ENCODE measurements around the gene PATL1. TPM values are rescaled to one million over a fixed set of nuclear protein-coding genes. Genes with fewer than 3 reads are reported as not detected.

Gene PATL1
- total RNA-seq, 1 donor = 19.1 TPM

DNA sequence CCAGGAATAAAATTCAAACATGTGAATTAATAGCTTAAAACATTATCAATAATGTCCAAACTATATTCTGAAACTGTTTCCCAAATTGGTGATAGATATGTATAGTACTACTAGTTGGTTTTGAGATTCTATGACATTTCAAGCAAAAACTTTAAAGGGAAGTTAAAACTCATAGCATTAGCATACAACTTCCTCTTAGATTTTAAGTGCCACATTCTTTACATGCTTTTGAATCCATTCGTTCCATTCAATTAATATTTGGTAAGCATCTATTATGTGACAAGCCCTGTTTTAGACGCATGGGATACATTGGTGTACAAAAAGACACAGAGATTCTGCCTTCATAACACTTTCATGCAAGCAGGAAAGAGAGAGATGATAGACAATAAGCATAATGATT lies 8.9 kb downstream of the PATL1 start:
- TF ChIP-seq, protein P1, sequence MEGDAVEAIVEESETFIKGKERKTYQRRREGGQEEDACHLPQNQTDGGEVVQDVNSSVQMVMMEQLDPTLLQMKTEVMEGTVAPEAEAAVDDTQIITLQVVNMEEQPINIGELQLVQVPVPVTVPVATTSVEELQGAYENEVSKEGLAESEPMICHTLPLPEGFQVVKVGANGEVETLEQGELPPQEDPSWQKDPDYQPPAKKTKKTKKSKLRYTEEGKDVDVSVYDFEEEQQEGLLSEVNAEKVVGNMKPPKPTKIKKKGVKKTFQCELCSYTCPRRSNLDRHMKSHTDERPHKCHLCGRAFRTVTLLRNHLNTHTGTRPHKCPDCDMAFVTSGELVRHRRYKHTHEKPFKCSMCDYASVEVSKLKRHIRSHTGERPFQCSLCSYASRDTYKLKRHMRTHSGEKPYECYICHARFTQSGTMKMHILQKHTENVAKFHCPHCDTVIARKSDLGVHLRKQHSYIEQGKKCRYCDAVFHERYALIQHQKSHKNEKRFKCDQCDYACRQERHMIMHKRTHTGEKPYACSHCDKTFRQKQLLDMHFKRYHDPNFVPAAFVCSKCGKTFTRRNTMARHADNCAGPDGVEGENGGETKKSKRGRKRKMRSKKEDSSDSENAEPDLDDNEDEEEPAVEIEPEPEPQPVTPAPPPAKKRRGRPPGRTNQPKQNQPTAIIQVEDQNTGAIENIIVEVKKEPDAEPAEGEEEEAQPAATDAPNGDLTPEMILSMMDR (IDR thresholded peaks at IDR 0.05; ENCODE audit: insufficient read depth, low read length) = no peak
- no peak for DNase-seq (ENCODE audit: low read depth)

GRCh38 chr11:59658036-59658435 lies 10.8 kb downstream of the PATL1 start:
- no peak overlapping the region for H3K4me3 ChIP-seq (ENCODE audit: low read depth, low read length)
- DNase-seq (ENCODE audit: low read depth) = no peak
- TF ChIP-seq, protein P1 (IDR thresholded peaks at IDR 0.05; ENCODE audit: insufficient read depth, low read length) = no peak

More for the DNA sequence above, 8.9 kb downstream of the PATL1 start:
- H3K4me3 ChIP-seq (ENCODE audit: low read depth, low read length) = no peak overlapping the region

- TF ChIP-seq, protein P1 (IDR thresholded peaks at IDR 0.05; ENCODE audit: insufficient read depth, low read length) = no peak
- DNase-seq (ENCODE audit: low read depth) = no peak
- H3K4me3 ChIP-seq (ENCODE audit: low read depth, low read length) = no peak overlapping the region
Measured at GRCh38 chr11:59654893-59655292, 13.9 kb downstream of the PATL1 start.

DNA sequence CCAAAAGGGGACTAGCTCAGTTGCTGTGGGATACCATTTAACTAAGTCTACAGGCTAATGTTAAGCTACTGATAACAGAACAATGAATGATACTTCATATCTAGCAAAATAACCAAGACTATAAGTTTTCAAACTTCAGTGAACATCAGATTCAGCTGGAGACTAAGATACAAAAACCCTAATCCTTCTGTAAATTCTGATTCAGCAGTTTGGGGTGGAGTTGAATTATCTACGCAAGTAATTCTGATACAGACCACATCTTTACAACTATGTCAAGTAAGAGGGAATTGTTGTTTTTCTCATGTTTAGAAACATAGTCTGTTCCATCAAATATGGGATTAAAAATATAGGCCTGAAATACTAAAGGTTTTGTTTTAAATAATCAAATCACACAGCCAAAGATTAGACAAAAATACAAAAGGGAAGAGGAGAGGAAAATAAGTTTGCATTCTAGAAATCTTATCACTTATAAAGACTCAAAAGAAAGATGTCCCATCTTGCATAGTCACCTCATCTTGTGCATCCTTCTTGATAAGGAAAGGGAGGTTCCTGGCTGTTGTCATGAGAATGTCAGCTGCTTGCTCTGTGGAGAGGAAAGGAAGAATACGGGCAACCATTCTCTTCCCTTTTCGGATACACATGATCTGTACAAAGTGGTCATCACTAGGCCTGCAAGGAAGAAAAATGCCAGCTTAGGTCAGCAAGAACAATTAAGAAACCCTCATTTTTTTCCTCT lies 21.4 kb downstream of the PATL1 start:
- TF ChIP-seq, protein P1 (IDR thresholded peaks at IDR 0.05; ENCODE audit: insufficient read depth, low read length) = no peak
- no peak for DNase-seq (ENCODE audit: low read depth)
- no peak overlapping the region for H3K4me3 ChIP-seq (ENCODE audit: low read depth, low read length)

DNA sequence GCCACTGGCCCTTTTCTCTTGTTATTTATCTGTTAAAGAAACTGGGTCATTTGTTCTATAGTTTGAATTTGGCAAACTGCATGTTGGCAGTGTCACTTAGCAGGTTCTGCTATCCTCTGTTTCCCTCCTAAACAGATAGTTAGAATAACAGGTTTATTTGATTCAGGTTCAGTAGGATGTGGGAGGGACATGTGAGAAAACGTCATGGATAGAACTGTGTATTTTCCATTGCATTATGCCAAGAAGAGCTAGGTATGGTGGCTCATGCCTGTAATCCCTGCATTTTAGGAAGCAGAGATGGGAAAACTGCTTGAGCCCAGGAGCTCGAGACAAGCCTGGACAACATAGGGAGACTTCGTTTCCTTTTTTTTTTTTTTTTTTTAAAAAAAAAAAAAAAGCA lies 24.3 kb downstream of the PATL1 start:
- DNase-seq (ENCODE audit: low read depth) = no peak
- TF ChIP-seq, protein P1 (IDR thresholded peaks at IDR 0.05; ENCODE audit: insufficient read depth, low read length) = no peak
- no peak overlapping the region for H3K4me3 ChIP-seq (ENCODE audit: low read depth, low read length)

DNA sequence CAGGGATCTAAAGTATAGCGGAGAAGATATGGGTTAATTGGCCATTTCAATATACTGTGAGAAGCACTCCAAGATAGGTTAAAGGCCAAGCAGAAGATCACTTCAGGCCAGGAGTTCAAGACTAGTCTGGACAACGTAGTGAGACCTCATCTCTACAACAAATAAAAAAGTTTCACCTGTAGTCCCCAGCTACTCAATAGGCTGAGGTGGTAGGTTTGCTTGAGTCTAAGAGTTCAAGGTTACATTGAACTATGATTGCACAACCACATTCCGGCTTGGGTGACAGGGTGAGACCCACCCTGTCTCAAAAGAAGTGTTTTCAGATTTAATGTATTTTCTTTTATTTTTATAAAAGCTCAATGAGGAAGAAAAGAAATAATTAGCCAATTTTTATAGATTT lies 25.4 kb downstream of the PATL1 start:
- no peak overlapping the region for H3K4me3 ChIP-seq (ENCODE audit: low read depth, low read length)
- TF ChIP-seq, protein P1 (IDR thresholded peaks at IDR 0.05; ENCODE audit: insufficient read depth, low read length) = no peak
- DNase-seq (ENCODE audit: low read depth) = no peak

DNA sequence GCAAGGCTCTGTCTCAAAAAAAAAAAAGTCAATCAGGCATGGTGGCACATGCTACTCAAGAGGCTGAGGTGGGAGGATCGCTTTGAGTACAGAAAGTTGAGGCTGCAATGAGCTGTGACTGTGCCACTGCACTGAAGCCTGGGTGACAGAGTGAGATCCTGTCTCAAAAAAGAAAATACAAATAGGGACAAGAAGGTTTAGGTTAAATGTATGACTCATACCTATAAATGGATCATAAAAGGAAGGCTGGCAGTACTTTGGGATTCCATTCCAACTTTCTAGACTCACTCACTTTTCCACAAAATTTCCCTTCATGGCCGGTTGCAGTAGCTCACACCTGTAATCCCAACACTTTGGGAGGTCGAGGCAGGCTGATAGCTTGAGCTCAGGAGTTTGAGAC lies 27.7 kb downstream of the PATL1 start:
- TF ChIP-seq, protein P1 (IDR thresholded peaks at IDR 0.05; ENCODE audit: insufficient read depth, low read length) = no peak
- DNase-seq (ENCODE audit: low read depth) = no peak
- no peak overlapping the region for H3K4me3 ChIP-seq (ENCODE audit: low read depth, low read length)
